Activated CD8-positive, alpha-beta memory T cell treated with anti-CD3 and anti-CD28 coated beads, Interleukin-2, amount 50 U/mL, for 1 hour (primary cell): ENCODE data around the gene RNPEP.
"Not testable (repeated sequence)": the region's sequence is repeated elsewhere in the genome, so short reads cannot be mapped to it uniquely, and the experiment has no call there.

Experiments used
- DNase-seq: peaks from one replicate; pipeline ENCODE4 v3.0.0-alpha.2; 2020; ENCODE audit errors: extremely low read depth

RNPEP gene

DNA sequence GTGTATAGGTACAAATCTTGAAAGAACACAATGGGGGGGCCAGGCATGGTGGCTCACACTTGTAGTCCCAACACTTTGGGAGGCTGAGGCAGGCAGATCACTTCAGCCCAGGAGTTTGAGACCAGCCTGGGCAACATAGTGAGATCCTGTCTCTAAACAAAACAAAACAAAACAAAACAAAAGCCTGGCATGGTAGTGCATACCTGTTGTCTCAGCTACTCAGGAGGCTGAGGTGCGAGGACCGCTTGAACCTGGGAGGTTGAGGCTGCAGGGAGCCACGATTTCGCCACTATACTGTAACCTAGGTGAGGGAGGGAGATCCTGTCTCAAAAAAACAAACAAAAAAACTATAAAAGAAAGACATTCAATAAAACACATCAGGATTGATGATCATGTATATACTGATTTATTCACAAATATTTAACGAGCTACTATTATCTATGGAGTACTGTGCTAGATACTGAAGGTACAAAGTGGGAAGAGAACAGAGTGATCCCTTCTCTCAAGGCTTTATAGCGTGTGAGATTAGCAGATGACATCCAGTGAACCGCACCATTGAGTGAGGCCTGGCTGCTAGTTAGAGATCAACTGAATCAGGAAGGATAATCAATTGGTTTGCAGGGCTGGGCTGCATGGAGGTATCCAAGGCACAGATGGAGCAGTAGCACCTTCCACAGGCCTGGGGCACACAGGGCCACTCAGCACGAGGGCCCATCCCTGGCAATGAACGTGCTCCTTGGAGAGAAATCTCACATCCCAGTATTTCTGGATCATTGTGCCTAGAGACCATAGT lies 54.3 kb downstream of the RNPEP start:
- DNase-seq: no peak

DNA sequence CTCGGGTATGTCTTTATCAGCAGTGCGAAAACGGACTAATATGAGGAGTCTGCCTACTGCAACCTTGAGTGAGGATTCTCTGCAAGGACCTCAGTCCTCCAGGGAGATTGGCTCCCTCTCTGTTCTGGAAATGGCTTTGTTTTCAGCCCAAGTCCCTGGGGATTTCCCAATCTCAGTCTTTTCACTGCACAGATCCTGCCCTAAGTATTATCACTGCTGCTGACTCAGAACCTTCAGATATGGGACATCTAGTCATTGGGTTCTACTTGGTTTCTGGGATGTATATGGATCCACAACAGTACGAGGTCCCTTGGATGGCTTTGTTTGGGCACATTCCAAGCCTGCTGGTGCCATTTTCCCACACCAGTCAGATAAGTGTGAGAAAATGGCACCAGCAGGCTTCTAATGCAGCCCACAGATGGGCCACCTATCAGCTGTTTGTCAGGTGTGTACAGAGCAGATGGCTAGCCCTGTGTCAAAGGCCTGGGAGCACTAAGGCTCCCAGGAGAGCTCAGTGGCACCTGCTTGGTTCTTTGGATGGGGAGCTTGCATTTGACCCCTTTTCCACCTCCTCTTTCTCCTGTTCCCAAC lies 55.4 kb downstream of the RNPEP start:
- no peak for DNase-seq

DNA sequence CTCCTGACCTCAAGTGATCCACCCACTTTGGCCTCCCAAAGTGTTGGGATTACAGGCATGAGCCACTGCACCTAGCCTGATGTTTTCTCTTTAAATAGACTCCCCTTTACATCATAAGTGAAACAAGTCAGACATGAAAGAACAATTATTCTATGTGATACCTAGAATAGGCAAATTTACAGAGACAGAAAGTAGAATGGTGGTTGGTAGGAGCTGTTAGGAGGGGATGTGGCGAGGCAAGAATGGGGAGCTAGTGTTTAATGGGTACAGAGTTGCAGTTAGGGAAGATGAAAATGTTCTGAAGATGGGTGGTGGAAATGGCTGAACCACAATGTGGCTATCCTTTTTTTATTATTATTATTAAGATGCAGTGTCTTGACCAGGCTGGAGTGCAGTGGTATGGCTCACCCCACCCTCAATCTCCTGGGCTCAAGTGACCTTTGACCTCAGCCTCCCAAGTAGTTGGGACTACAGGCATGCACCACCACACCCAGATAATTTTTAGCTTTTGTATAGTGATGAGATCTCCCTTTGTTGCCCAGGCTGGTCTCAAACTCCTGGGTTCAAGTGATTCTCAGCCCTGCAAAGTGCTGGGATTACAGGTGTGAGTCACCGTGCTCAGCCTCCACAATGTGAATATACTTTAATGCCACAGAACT lies 56.4 kb downstream of the RNPEP start:
- no peak for DNase-seq

DNA sequence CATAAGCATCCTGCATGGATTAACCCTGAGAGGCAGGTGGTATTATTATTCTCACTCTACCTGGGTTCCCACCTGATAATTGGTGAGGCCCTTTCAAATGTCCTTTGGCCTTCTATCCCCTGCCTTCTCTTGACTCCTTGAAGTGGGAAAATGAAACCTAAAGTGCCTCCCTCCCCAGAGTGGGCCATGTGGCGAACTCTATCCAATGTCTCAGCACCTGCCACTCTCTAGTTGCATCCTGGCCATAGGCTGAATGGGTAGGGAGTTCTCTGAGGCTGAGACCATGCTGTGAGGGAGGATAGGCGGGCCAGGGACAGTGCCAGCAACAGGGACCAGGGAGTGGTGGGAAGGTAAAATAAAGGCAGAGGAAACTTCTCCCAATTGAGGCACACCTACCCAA lies 63.3 kb downstream of the RNPEP start:
- DNase-seq: no peak

DNA sequence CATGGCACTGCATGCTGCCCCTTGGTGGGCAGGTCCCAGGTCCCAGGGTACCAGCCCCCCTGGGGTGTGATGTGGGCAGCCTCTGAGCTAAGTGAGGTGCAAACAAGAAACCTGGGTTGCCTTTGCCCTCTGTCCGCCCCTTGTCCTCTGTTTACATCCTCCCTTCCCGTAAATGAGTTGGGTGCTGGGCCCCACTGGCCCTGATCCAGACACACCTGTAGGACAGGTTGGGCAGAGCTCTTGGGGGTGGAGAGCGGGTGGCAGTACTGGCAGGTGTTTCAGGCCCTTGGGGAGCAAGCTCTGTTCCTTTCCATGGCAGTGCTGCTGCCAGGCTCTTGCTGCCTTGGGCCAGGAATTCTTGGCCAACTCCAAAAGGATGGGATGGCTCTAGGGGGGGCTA lies 63.8 kb downstream of the RNPEP start:
- no peak for DNase-seq

DNA sequence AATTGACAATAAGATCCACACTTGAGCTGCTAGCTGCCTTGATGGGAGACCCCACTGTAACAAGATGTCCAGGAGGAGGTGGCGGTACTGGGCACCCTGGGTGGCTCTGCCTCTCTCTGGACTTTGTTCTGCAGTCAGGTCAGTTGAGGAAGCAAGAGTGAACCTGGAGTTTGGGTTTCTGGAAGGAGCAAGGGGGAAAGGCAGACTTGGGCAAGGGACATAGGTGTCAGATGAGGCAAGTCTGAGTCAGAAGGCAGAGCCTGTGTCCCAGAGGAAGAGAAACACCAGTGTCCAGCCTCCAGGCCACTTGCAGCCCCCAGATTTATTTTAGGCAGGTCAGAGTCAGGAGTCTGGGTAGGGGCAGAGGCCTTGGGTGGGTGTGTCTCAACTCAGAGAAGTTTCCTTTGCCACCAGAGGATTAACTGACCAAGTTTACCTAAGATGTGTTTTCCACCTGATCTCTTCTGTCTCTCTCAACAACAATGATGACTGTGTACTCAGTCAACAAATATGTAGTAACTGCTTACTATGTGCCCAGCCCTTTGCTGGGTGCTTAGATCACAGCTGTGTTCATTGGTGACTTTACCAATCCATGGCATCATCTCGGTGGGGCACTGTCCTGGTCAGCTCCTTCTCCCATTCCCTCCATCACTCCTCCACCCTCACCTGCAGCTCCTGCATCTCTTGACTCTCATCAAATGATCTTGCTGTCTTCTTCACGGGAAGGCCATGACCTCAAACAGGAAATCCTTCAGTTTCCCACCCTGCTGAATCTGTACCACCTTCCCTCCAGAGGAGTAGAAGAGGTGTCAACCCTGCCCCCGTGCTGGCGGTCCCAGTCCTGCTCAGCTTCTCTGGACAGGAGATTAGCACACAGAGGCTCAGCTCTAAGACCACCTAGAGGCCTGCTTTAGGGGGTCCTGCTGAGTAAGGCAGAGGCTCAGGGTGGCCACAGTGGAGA lies 64.6 kb downstream of the RNPEP start:
- DNase-seq: no peak

DNA sequence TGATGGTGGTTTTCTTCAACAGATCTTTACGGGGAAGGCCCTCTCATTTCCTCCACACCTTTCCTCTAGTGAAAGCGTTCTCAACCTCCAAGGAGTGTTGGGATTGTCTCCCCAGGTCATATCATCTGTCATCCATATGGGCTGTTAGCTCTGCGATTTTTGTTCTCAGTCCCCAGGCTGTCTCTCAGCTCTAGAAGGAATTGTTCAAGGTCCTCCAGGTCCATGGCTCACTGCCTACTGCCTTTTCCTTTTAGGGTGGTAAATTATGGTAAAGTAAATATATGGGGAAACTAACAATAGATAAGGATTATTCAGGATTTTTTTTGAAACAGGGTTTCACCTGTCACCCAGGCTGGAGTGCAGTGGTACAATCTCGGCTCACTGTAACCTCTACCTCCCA lies 65.5 kb downstream of the RNPEP start:
- no peak for DNase-seq

DNA sequence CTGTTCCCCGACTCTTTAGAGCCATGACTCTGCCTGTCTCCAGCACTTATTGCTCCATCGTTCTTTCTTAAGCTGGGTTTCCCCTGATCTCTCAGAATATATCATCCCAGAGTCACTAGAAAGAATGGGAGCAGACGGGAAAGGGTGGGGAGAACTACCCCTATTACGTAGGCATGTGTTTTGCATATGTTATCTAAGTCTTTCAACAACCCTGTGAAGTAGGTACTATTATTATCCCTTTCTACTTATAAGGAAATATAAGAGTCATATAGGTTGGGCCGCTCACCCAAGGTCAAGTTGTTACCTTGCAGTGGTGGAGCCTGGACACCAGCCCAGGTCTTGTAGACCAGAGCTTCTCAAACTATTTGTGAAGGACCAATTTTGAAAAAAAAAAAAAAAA lies 66.7 kb downstream of the RNPEP start:
- DNase-seq: no peak

DNA sequence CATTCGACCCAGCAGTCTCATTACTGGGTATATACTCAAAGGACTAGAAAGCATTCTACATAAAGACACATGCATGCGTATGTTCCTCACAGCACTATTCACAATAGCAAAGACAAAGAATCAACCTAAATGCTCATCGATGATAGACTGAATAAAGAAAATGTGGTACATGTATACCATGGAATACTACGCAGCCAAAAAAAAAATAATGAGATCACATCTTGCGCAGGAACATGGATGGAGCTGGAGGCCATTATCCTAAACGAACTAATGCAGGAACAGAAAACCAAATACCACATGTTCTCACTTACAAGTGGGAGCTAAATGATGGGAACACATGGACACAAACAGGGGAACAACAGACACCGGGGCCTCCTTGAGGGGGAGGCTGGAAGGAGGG lies 71.6 kb downstream of the RNPEP start:
- DNase-seq: no peak

DNA sequence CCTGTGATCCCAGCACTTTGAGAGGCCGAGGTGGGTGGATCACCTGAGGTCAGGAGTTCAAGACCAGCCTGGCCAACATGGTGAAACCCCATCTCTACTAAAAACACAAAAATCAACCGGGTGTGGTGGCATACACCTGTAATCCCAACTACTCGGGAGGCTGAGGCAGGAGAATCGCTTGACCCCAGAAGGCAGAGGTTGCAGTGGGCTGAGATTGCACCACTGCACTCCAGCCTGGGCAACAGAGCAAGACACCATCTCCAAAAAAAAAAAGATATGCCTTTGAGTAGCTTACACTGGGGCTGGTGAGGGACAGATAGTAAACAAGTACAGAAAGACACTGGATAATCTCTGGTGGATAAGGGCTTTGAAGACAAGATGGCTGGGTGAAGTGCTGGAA lies 72.2 kb downstream of the RNPEP start:
- DNase-seq: not testable (repeated sequence)
